Measurements from ENCODE around the gene SLC50A1.

DNA sequence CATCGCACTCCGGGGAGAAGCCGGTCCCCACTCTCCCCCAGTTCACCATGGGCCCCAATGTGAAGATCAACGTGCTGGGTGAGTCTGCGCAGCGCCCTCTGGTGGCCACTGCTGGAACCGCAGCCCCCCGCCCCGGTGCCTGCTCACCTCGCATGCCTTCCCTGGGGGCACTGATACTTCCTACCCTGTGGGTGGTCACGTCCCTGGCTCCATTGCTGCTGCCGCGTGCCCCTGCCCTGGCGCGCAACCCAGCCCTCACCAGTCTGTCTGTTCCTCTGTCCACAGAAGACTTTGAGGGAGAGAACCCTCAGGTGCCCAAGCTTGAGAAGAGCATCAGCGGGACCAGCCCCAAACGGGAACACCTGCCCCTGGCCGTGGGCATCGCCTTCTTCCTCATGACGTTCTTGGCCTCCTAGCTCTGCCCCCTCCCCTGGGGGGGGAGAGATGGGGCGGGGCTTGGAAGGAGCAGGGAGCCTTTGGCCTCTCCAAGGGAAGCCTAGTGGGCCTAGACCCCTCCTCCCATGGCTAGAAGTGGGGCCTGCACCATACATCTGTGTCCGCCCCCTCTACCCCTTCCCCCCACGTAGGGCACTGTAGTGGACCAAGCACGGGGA is 49.4 kb upstream of the SLC50A1 start:
- TF ChIP-seq EZH2 (IDR thresholded peaks at IDR 0.05; ENCODE audit: low read depth, low read length, severe bottlenecking) (no peak), POLR2A (IDR thresholded peaks at IDR 0.05; ENCODE audit: control extremely low read depth in 1 of 2, low read depth in 2 of 2, low read length in 2 of 2) (no peak)
- TF ChIP-seq, protein P1, sequence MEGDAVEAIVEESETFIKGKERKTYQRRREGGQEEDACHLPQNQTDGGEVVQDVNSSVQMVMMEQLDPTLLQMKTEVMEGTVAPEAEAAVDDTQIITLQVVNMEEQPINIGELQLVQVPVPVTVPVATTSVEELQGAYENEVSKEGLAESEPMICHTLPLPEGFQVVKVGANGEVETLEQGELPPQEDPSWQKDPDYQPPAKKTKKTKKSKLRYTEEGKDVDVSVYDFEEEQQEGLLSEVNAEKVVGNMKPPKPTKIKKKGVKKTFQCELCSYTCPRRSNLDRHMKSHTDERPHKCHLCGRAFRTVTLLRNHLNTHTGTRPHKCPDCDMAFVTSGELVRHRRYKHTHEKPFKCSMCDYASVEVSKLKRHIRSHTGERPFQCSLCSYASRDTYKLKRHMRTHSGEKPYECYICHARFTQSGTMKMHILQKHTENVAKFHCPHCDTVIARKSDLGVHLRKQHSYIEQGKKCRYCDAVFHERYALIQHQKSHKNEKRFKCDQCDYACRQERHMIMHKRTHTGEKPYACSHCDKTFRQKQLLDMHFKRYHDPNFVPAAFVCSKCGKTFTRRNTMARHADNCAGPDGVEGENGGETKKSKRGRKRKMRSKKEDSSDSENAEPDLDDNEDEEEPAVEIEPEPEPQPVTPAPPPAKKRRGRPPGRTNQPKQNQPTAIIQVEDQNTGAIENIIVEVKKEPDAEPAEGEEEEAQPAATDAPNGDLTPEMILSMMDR (IDR thresholded peaks at IDR 0.05; ENCODE audit: control extremely low read depth in 1 of 3, insufficient read depth in 1 of 3, low read depth in 1 of 3, low read length in 3 of 3) = peak in 2 of 3 experiments; percentile 80 to 98; a peak in 3 of 4 replicates
